DND-41 (cell line): ENCODE measurements around the gene VKORC1L1.
A peak's percentile ranks its signal among the peaks of the same experiment; 100 is the strongest.
"Not testable (repeated sequence)": the region's sequence is repeated elsewhere in the genome, so short reads cannot be mapped to it uniquely, and the experiment has no call there.

Source experiments
- ATAC-seq: fragments of 200-7000 bp; cut with Tn5 transposase; 3 replicates; pipeline ENCODE4 v1.9.1; 2021; ENCODE audit warnings: low read depth; ENCODE audit not compliant: insufficient read depth
- DNase-seq: peaks from one replicate; pipeline ENCODE4 v3.0.0-alpha.2; 2020
- H2AFZ ChIP-seq: 2 replicates; pipeline ENCODE4 v1.6.0; 2012; ENCODE audit warnings: low read depth, low read length
- H3K27ac ChIP-seq: 2 replicates; pipeline ENCODE4 v1.5.1; 2012; ENCODE audit warnings: low read length, inconsistent platforms
- H3K27me3 ChIP-seq: fragments of 200-600 bp; sonication (generic); 2 replicates; pipeline ENCODE4 v1.6.0; 2012; ENCODE audit warnings: low read length, mild to moderate bottlenecking, inconsistent platforms; ENCODE audit not compliant: insufficient read depth, poor library complexity
- H3K36me3 ChIP-seq: 2 replicates; pipeline ENCODE4 v1.5.1; 2012; ENCODE audit warnings: low read length, inconsistent platforms; ENCODE audit not compliant: insufficient read depth
- H3K4me1 ChIP-seq: 2 replicates; pipeline ENCODE4 v1.5.1; 2012; ENCODE audit warnings: mild to moderate bottlenecking, low read length; ENCODE audit not compliant: insufficient read depth
- H3K4me2 ChIP-seq: 2 replicates; pipeline ENCODE4 v1.6.0; 2012; ENCODE audit warnings: mild to moderate bottlenecking, moderate library complexity, low read length, inconsistent platforms; ENCODE audit not compliant: insufficient read depth
- H3K4me3 ChIP-seq, 2 experiments: fragments of 200-600 bp in 1 of 2; shearing (Covaris generic) in 1 of 2; 2 replicates each; pipeline ENCODE4 v1.5.1; 2012 to 2016; ENCODE audit warnings: inconsistent platforms in 2 of 2, low read length in 2 of 2, mild to moderate bottlenecking in 2 of 2, low read depth in 1 of 2, moderate library complexity in 1 of 2
- H3K79me2 ChIP-seq: 2 replicates; pipeline ENCODE4 v1.6.0; 2012; ENCODE audit warnings: low read length, inconsistent platforms; ENCODE audit not compliant: insufficient read depth
- H3K9ac ChIP-seq: 2 replicates; pipeline ENCODE4 v1.6.0; 2012; ENCODE audit warnings: low read depth, mild to moderate bottlenecking, inconsistent platforms, low read length, moderate library complexity
- H3K9me3 ChIP-seq: 2 replicates; pipeline ENCODE4 v1.5.1; 2012; ENCODE audit warnings: low read length, moderate library complexity, mild to moderate bottlenecking, inconsistent platforms; ENCODE audit not compliant: insufficient read depth, severe bottlenecking
- H4K20me1 ChIP-seq: 2 replicates; pipeline ENCODE4 v1.6.0; 2012; ENCODE audit warnings: low read length; ENCODE audit not compliant: insufficient read depth
- CTCF ChIP-seq: IDR thresholded peaks from 2 replicates; pipeline ENCODE4 v1.5.1; 2012; ENCODE audit warnings: borderline replicate concordance, low read length, moderate library complexity, mild to moderate bottlenecking; ENCODE audit not compliant: poor library complexity, severe bottlenecking; ENCODE audit errors: extremely low read depth
- EZH2 ChIP-seq: IDR thresholded peaks from 3 replicates; pipeline ENCODE4 v1.6.1; 2012; ENCODE audit warnings: borderline replicate concordance, low read depth, mild to moderate bottlenecking, moderate library complexity, low read length, inconsistent platforms; ENCODE audit not compliant: severe bottlenecking

Gene VKORC1L1

GRCh38 chr7:65983965-65984658 is 111.2 kb downstream of the VKORC1L1 start:
- H3K4me1 ChIP-seq, result peaks cover 29% of the 10 kb centered on the region
- no peaks in the 10 kb centered on the region for H3K27me3 ChIP-seq
- H3K79me2 ChIP-seq, result peaks cover 31% of the 10 kb centered on the region
- TF ChIP-seq CTCF (no peak), EZH2 (no peak)
- H2AFZ ChIP-seq, result peak overlapping the region; percentile 39
- H3K36me3 ChIP-seq, result peaks cover 18% of the 10 kb centered on the region
- no peak for DNase-seq
- H3K4me2 ChIP-seq, result no peak overlapping the region
- H3K9me3 ChIP-seq, result no peaks in the 10 kb centered on the region
- no peak overlapping the region for H3K4me3 ChIP-seq
- no peak for ATAC-seq
- no peak overlapping the region for H3K9ac ChIP-seq
- H3K27ac ChIP-seq, result no peak overlapping the region
- peaks cover 21% of the 10 kb centered on the region for H4K20me1 ChIP-seq

GRCh38 chr7:65988084-65988483 is 115.2 kb downstream of the VKORC1L1 start:
- Histone ChIP-seq H3K9ac (no peak overlapping the region), H3K36me3 (no peaks in the 10 kb centered on the region), H3K79me2 (no peaks in the 10 kb centered on the region), H3K27me3 (no peaks in the 10 kb centered on the region), H3K4me3 (no peak overlapping the region), H3K27ac (no peak overlapping the region), H2AFZ (no peak overlapping the region), H3K9me3 (no peaks in the 10 kb centered on the region), H4K20me1 (no peaks in the 10 kb centered on the region), H3K4me2 (no peak overlapping the region), H3K4me1 (0 out of 2 replicates have a peak, but pooled peaks cover under 1% of the 10 kb centered on the region)
- TF ChIP-seq EZH2, result no peak
- TF ChIP-seq CTCF, result no peak
- ATAC-seq (no peak), DNase-seq (no peak)

- not testable (repeated sequence) for H3K9me3 ChIP-seq, H3K4me3 ChIP-seq, H3K27me3 ChIP-seq, H3K27ac ChIP-seq, H3K4me2 ChIP-seq, H3K36me3 ChIP-seq, ATAC-seq, H4K20me1 ChIP-seq, H3K4me1 ChIP-seq, H3K9ac ChIP-seq, H2AFZ ChIP-seq, H3K79me2 ChIP-seq, DNase-seq
Measured at GRCh38 chr7:65988503-65988902, 115.6 kb downstream of the VKORC1L1 start.

GRCh38 chr7:65989694-65990080 is 116.8 kb downstream of the VKORC1L1 start:
- H2AFZ ChIP-seq, result no peak overlapping the region
- no peak overlapping the region for H3K4me3 ChIP-seq
- H3K4me2 ChIP-seq, result no peak overlapping the region
- H3K9ac ChIP-seq, result no peak overlapping the region
- H3K9me3 ChIP-seq, result no peaks in the 10 kb centered on the region
- H4K20me1 ChIP-seq, result no peaks in the 10 kb centered on the region
- ATAC-seq, result no peak
- no peak for DNase-seq
- TF ChIP-seq EZH2 (no peak), CTCF (no peak)
- no peaks in the 10 kb centered on the region for H3K36me3 ChIP-seq
- H3K79me2 ChIP-seq, result no peaks in the 10 kb centered on the region
- H3K27ac ChIP-seq, result no peak overlapping the region
- no peaks in the 10 kb centered on the region for H3K4me1 ChIP-seq
- no peaks in the 10 kb centered on the region for H3K27me3 ChIP-seq

- not testable (repeated sequence) for H3K36me3 ChIP-seq, H3K9me3 ChIP-seq, H3K27ac ChIP-seq, H3K27me3 ChIP-seq, H3K79me2 ChIP-seq, ATAC-seq, H3K9ac ChIP-seq, H2AFZ ChIP-seq, DNase-seq, H4K20me1 ChIP-seq, H3K4me2 ChIP-seq, H3K4me1 ChIP-seq, H3K4me3 ChIP-seq
Measured at GRCh38 chr7:65991829-65992228, 119.0 kb downstream of the VKORC1L1 start.
